GM23248 (cell line): Measurements from ENCODE around the gene LPIN3. TPM values are rescaled to one million over a fixed set of nuclear protein-coding genes. Genes with fewer than 3 reads are reported as not detected.

Experiments
- DNase-seq: peaks from one replicate; pipeline ENCODE4 v3.0.0-alpha.2; 2015
- H2AFZ ChIP-seq: fragments of 200-600 bp; sonication (generic); 2 replicates; pipeline ENCODE4 v1.6.1; 2016; ENCODE audit warnings: antibody characterized with exemption
- H3F3A ChIP-seq: fragments of 200-600 bp; sonication (generic); 2 replicates; pipeline ENCODE4 v1.6.1; 2016; ENCODE audit warnings: mild to moderate bottlenecking, antibody characterized with exemption, mixed run types; ENCODE audit not compliant: insufficient read depth
- H3K27ac ChIP-seq: fragments of 200-600 bp; sonication (generic); 2 replicates; pipeline ENCODE4 v1.5.1; 2016; ENCODE audit warnings: mild to moderate bottlenecking
- H3K27me3 ChIP-seq: fragments of 200-600 bp; sonication (generic); replicated peaks from 2 replicates; pipeline ENCODE4 v1.6.1; 2016; ENCODE audit warnings: mild to moderate bottlenecking; ENCODE audit not compliant: insufficient read depth
- H3K36me3 ChIP-seq: fragments of 200-600 bp; sonication (generic); 2 replicates; pipeline ENCODE4 v1.6.1; 2016; ENCODE audit warnings: low read depth, mild to moderate bottlenecking
- H3K4me1 ChIP-seq: fragments of 200-600 bp; sonication (generic); 2 replicates; pipeline ENCODE4 v1.6.1; 2016; ENCODE audit warnings: mild to moderate bottlenecking; ENCODE audit not compliant: insufficient read depth
- H3K4me2 ChIP-seq: fragments of 200-600 bp; sonication (generic); one replicate; pipeline ENCODE4 v1.6.1; 2016; ENCODE audit warnings: mild to moderate bottlenecking; ENCODE audit not compliant: unreplicated experiment
- H3K4me3 ChIP-seq: fragments of 200-600 bp; sonication (generic); 2 replicates; pipeline ENCODE4 v1.5.1; 2016; ENCODE audit warnings: mild to moderate bottlenecking
- H3K79me2 ChIP-seq: fragments of 200-600 bp; sonication (generic); 2 replicates; pipeline ENCODE4 v1.6.1; 2016; ENCODE audit warnings: mild to moderate bottlenecking; ENCODE audit not compliant: insufficient read depth
- H3K9ac ChIP-seq: fragments of 200-600 bp; sonication (generic); 2 replicates; pipeline ENCODE4 v1.6.1; 2016; ENCODE audit warnings: mild to moderate bottlenecking
- H3K9me2 ChIP-seq: fragments of 200-600 bp; sonication (generic); 2 replicates; pipeline ENCODE4 v1.6.1; 2016; ENCODE audit warnings: mixed run types, mild to moderate bottlenecking, moderate library complexity; ENCODE audit not compliant: insufficient read depth
- H3K9me3 ChIP-seq: fragments of 200-600 bp; sonication (generic); one replicate; pipeline ENCODE4 v1.6.1; 2017; ENCODE audit warnings: low read depth
- H4K20me1 ChIP-seq: fragments of 200-600 bp; sonication (generic); 2 replicates; pipeline ENCODE4 v1.6.0; 2016; ENCODE audit not compliant: insufficient read depth
- EZH2 ChIP-seq: fragments of 200-600 bp; sonication (generic); IDR thresholded peaks from 2 replicates; pipeline ENCODE4 v1.6.1; 2018; ENCODE audit warnings: antibody characterized with exemption, mild to moderate bottlenecking; ENCODE audit not compliant: insufficient read depth, poor library complexity, severe bottlenecking
- EZH2phosphoT487 ChIP-seq: fragments of 200-600 bp; sonication (generic); IDR thresholded peaks from 2 replicates; pipeline ENCODE4 v1.6.1; 2018; ENCODE audit warnings: antibody characterized with exemption, moderate library complexity, mild to moderate bottlenecking, low read depth; ENCODE audit not compliant: insufficient read depth
- WGBS, 2 experiments: methylation state at CpG; one replicate each; pipeline ENCODE4 v1.1.6; 2015 to 2017; ENCODE audit warnings: low lambda C conversion rate in 2 of 2, low coverage in 1 of 2; ENCODE audit errors: missing lambda C conversion rate in 2 of 2; 5-methylcytosine and 5-hydroxymethylcytosine counted together
- in situ Hi-C: fragments of 300-500 bp; cut with MboI; formaldehyde crosslinking; loops from 2 replicates; pipeline ENCODE4 v1.15.0; 2020
- polyA plus RNA-seq: library from polyadenylated mRNA; unstranded; fragments of >200 nt; fragmentation: Nextera tagmentation; extraction: Ambion mirVana; gene quantifications from 2 replicates; pipeline ENCODE4 v1.2.1, GENCODE V29; 2016
- total RNA-seq: library from RNA; depleted of rRNA; stranded (reverse); fragments of >200 nt; shearing (Covaris generic); gene quantifications from 2 replicates; pipeline ENCODE4 v1.2.3, GENCODE V29; 2014

Gene LPIN3
- total and polyA plus RNA-seq, 2 experiments from 2014 or later = 11.5 to 13.0 TPM

DNA sequence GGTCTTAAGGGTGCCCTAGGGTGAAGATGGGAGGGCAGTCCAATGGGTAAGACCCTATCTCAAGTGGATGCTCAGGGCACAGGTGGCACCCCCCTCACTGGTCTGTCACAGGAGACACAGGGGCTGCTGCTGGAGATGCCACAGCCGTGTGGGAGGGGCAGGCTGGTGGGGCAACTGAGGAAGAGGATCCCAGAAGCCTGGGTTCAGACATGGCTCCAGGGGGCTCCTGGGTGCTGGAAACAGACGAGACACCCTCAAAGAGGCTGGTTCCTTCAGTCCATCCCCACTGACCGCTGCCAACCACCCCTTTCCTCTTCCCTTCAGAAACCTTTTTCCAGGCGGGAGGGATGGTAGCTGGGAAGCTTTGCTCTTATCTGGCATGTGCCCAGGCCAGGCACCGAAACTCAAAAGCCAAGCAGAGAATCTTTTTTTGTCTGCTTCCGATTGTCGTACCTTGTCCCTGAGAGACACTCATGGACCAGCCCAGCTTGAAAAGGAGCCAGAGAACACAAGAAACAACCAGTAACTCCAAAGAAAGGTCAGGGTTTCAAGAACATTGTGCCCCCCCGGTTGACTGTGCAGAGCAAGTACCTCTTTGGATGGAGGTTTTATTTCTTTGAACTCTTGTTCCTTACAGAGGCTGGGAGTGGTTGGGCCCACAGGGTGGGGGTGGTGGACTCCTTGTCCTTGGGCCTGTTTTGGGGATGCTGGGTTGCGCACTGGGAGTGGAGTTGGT lies 54.5 kb downstream of the LPIN3 start:
- Histone ChIP-seq H3K4me3 (no peak overlapping the region), H3K4me1 (no peaks in the 10 kb centered on the region), H3K27ac (no peak overlapping the region), H3K79me2 (no peaks in the 10 kb centered on the region), H3K36me3 (no peaks in the 10 kb centered on the region), H3K9me3 (no peaks in the 10 kb centered on the region), H3K4me2 (no peak overlapping the region), H3F3A (no peaks in the 10 kb centered on the region), H2AFZ (no peak overlapping the region), H3K9ac (no peak overlapping the region), H4K20me1 (no peaks in the 10 kb centered on the region), H3K9me2 (no peaks in the 10 kb centered on the region), H3K27me3 (no peaks in the 10 kb centered on the region)
- 76 to 77% methylated on average over 9 of the region's 9 CpGs for WGBS, 2 experiments
- TF ChIP-seq EZH2 (no peak), EZH2phosphoT487 (no peak)
- no peak for DNase-seq
- in situ Hi-C loops = no loop called here

DNA sequence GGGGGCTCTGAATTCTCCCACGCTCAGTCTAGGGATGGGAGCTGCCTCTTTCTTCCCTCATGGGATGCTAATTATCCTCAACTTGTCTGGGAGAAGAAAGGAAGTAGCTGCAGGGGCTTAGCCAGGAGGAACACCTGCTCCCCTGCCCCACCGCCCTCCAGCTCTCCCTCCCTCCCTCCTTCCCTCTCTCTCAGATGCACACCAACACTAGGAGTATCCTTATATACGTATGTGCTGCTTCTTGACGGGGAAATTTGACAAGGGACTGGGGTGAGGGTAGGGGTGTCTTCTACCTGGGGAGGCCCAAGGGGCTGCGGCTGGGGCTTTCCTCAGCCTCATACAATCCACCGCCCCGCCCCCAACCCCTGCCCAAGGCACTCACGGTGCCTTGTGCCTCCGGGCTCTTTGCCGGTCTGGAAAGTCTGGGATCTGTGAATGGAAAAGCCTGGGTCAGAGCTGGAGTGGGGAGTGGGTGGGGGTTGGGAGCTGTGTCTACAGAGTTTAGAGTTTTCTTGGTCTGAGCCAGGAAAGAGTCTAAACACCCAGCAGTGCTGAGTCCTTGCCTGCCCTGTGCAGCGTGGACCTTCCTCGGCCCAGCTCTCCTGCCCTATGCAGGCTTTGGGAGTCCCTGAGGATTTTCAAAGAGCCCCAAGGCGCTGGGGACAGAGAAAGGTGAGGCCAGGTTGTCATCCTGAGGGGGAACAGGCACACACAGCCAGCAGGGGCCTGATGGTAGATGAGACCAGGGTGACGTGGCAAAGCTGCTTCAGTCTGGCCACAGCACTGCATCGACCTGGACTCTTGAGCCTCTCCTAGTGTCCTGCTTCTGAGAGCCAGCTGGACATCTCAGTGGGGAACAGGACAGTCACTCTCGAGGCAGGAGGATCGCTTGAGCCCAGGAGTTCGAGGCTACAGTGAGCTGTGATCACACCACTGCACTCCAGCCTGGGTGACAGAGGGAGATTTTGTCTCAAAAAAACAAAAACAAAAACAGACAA lies 55.3 kb downstream of the LPIN3 start:
- Histone ChIP-seq H2AFZ (0 out of 2 replicates have a peak overlapping the region, but pooled peaks have one; percentile 24), H3K4me1 (no peaks in the 10 kb centered on the region), H3K9me2 (no peaks in the 10 kb centered on the region), H3K4me3 (no peak overlapping the region), H3K9ac (no peak overlapping the region), H3K4me2 (no peak overlapping the region), H3K27ac (no peak overlapping the region), H4K20me1 (no peaks in the 10 kb centered on the region), H3K27me3 (no peaks in the 10 kb centered on the region), H3K36me3 (no peaks in the 10 kb centered on the region), H3K9me3 (no peaks in the 10 kb centered on the region), H3F3A (no peaks in the 10 kb centered on the region), H3K79me2 (no peaks in the 10 kb centered on the region)
- in situ Hi-C loops = no loop called here
- DNase-seq = peak; percentile 23
- TF ChIP-seq EZH2 (no peak), EZH2phosphoT487 (no peak)
- 47 to 62% methylated on average over 17 to 18 of the region's 18 CpGs for WGBS, 2 experiments

DNA sequence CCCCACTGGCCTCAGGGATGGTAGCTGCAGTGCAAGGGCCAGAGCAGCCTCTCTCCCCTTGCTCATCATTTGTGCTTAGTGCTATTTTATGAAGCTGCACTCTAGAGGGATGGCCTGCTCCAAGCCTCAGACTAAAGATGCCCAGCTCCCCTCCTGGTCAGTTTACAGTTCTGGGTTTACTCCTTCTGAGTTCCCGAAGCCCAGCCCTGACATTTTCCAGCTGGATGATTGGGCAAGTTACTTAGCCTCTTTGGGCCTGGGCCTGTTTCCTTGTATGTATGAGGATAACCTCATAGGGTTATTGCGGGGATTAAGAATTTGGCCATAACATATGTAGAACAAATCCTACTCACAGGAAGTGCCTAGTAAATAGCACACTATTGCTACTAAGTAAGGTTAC lies 57.8 kb downstream of the LPIN3 start:
- no peak for TF ChIP-seq EZH2phosphoT487
- no peak for TF ChIP-seq EZH2
- no peak overlapping the region for H3K27ac ChIP-seq
- H3K4me2 ChIP-seq = no peak overlapping the region
- H3K9me2 ChIP-seq = no peaks in the 10 kb centered on the region
- no peaks in the 10 kb centered on the region for H3K4me1 ChIP-seq
- H2AFZ ChIP-seq = no peak overlapping the region
- no peaks in the 10 kb centered on the region for H4K20me1 ChIP-seq
- peaks cover 5% of the 10 kb centered on the region; the same call in 1 of the 2 replicates for H3K36me3 ChIP-seq
- no peaks in the 10 kb centered on the region for H3F3A ChIP-seq
- H3K4me3 ChIP-seq = no peak overlapping the region
- no peaks in the 10 kb centered on the region for H3K9me3 ChIP-seq
- in situ Hi-C loops = no loop called here
- 47 to 55% methylated on average over 2 of the region's 2 CpGs for WGBS, 2 experiments
- no peak for DNase-seq
- H3K27me3 ChIP-seq = no peaks in the 10 kb centered on the region
- no peaks in the 10 kb centered on the region for H3K79me2 ChIP-seq
- no peak overlapping the region for H3K9ac ChIP-seq

DNA sequence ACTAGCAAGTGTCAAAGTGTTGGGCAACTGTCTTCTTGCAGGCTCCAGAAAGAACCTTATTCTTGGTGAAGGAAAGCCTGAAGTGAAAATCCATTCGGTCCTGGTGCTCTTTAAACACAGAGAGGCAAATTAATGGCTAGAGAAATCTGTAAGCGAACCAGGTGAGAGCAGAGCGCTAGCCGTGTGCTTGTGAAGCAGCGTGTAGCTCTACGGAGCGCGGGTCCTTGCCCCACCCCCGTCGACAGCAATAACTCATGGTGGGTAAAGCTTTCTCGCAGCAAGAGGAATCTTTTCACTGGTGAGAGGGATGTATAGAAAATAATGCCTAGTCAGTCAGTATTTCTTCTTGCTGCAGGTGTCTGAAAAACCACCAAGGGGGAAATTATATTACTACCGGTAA lies 63.0 kb downstream of the LPIN3 start:
- Histone ChIP-seq H4K20me1 (no peaks in the 10 kb centered on the region), H3K79me2 (no peaks in the 10 kb centered on the region), H3K27ac (no peak overlapping the region), H3K36me3 (peaks cover 22% of the 10 kb centered on the region; the same call in 1 of the 2 replicates), H3K27me3 (no peaks in the 10 kb centered on the region), H3K9me3 (no peaks in the 10 kb centered on the region), H3K9me2 (no peaks in the 10 kb centered on the region), H3K4me1 (no peaks in the 10 kb centered on the region), H2AFZ (no peak overlapping the region), H3K4me3 (no peak overlapping the region), H3K9ac (no peak overlapping the region), H3F3A (no peaks in the 10 kb centered on the region), H3K4me2 (no peak overlapping the region)
- no peak for TF ChIP-seq EZH2
- no peak for TF ChIP-seq EZH2phosphoT487
- in situ Hi-C loops = no loop called here
- WGBS, 2 experiments = 93% methylated on average over 12 of the region's 12 CpGs
- DNase-seq = no peak
